HFF-Myc (cell line): ENCODE measurements around the gene PMIS2.

Experiments
- DNase-seq: peaks from one replicate; pipeline ENCODE4 v3.0.0-alpha.2; 2011; ENCODE audit warnings: low read depth; ENCODE audit errors: extremely low read depth
- H3K4me3 ChIP-seq: replicated peaks from 2 replicates; pipeline ENCODE4 v1.5.1; 2011; ENCODE audit warnings: low read depth, mild to moderate bottlenecking, control low read depth, low read length
- TF ChIP-seq, protein P1 (sequence below): IDR thresholded peaks from 2 replicates; pipeline ENCODE4 v1.5.1; 2012; ENCODE audit warnings: mild to moderate bottlenecking, low read depth, low read length, control low read depth; ENCODE audit errors: missing control alignments

Gene PMIS2

DNA sequence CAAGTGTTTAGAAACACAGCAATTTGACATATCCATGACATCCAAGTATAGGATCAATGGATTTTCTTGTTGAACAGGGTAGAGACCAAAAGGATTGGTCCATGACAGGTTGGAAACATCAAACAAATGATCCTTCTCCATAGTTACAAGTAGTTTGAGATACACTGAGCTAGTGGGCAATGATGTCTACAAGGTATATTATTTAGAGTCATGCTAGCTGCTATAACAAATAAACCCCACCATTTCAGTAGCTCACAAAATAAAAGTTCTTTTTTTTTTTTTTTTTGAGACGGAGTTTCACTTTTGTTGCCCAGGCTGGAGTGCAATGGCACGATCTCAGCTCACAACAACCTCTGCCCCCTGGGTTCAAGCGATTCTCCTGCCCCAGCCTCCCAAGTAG lies 21.7 kb downstream of the PMIS2 start:
- TF ChIP-seq, protein P1, sequence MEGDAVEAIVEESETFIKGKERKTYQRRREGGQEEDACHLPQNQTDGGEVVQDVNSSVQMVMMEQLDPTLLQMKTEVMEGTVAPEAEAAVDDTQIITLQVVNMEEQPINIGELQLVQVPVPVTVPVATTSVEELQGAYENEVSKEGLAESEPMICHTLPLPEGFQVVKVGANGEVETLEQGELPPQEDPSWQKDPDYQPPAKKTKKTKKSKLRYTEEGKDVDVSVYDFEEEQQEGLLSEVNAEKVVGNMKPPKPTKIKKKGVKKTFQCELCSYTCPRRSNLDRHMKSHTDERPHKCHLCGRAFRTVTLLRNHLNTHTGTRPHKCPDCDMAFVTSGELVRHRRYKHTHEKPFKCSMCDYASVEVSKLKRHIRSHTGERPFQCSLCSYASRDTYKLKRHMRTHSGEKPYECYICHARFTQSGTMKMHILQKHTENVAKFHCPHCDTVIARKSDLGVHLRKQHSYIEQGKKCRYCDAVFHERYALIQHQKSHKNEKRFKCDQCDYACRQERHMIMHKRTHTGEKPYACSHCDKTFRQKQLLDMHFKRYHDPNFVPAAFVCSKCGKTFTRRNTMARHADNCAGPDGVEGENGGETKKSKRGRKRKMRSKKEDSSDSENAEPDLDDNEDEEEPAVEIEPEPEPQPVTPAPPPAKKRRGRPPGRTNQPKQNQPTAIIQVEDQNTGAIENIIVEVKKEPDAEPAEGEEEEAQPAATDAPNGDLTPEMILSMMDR: no peak
- H3K4me3 ChIP-seq: no peak overlapping the region
- no peak for DNase-seq

DNA sequence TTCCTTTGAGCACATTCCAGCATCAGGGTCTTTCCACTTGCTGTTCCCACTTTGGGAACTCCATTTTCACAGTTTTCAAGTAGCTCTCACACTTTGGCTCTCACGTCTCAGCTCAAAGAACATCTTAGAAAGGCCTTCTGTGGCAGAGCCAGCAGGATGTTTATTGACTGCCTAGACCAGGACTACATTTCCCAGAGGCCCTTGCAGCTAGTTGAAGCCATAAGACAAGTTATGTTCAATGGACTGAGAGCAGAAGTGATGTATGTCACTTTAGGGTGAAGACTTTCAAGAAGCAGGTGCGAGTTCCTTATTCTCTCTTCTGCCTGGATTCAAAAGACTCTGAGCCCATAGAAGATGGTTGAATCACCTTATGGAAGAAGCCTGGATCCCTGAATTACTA lies 22.3 kb downstream of the PMIS2 start:
- TF ChIP-seq, protein P1: no peak
- H3K4me3 ChIP-seq: no peak overlapping the region
- no peak for DNase-seq

DNA sequence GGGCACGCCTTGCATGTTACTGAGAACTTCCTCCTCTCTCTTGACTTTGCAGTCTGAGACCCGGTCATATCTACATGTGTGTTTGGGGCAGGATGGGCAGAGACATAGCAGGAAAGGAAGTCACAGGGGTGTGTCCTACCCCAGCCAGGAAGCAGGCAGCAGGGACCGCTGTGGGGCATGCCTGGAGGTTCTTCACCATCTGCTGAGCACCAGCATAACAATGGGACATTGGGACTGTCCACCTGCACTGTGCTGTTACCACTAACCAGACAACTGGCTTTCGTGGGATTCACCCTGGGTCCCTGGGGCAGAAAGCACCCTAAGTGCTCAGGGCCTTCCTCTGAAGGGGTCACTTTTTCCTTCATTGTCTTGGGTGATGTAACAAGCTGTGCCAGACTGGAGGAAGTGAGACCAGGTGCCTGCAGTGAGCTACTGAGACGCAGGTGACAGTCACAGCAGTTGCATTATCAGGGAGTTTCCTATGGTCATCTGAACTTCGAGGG lies 23.9 kb downstream of the PMIS2 start:
- no peak for DNase-seq
- TF ChIP-seq, protein P1: no peak
- H3K4me3 ChIP-seq: no peak overlapping the region

DNA sequence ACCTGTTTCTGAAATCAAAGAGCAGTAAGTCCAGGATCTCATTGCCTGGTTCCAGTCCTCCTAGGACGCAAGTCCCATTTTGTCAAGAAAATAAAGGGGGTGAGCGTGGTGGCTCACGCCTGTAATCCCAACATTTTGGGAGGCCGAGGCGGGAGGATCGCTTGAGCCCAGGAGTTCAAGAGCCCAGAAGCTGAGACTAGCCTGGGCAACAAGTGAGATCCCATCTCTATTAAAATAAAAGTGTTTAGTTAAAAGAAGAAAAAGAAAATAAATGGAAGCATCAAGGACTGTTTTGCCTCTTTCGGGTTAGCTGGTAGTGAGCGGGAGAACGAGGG lies 26.2 kb downstream of the PMIS2 start:
- TF ChIP-seq, protein P1: no peak
- DNase-seq: no peak
- peak overlapping the region; percentile 73 for H3K4me3 ChIP-seq

DNA sequence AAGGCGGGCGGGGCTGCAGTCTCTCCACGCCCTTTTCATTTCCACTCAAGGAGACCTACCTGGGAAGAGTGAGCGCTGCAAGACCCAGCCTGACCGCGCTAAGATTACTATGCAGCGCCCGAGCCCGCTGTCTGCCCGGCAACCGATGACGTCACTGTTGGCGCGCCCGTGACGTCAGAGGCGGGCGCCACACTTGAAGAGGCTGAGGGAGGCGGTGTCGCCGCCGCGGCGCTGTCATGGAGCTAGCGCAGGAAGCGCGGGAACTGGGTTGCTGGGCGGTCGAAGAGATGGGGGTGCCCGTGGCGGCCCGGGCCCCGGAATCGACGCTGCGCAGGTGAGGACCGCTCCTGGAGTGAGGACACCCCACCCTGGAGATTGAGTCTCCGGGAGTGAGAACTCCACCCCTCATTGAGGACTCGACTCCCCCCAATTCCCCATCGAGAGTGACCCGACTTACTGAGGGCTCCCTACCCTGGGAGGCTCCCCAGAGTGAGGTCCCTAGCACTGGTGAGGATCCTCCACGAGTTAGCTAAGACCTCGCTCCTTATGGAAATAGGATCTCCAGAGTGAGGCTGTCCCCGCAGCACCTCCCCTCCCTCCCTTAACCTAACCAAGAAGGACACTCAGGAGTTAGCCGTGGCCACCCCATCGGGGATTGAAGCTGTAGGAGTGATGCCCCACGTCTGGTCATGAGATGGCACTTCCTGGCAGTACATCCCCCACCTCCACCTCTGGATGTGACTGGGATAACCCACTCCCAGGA lies 26.8 kb downstream of the PMIS2 start, which contains the start of gene HAUS5:
HAUS5 (plus strand) TSS at position 177 of the 763 bp plus-strand sequence; CDS start at position 237, 60 bp downstream.
- peak within 1 kb of the TSS; percentile 73 for H3K4me3 ChIP-seq
- DNase-seq: peak; percentile 68
- TF ChIP-seq, protein P1: no peak

DNA sequence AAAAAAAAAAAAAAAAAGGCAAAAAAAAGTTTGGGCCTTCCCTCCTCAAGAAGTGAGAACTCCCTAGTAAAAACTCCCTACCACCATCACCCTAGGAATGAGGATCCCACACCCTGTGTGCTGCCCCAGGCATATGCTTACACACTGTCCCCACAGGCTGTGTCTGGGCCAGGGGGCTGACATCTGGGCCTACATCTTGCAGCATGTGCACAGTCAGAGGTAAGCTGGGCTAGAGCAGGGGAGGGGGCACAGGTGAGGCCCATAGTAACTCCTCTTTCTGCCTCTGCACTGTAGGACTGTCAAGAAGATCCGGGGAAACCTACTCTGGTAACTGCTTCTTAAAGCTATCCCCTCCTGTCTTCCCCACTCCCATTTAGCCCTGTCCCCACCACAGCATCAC lies 27.6 kb downstream of the PMIS2 start:
- peak overlapping the region; percentile 73 for H3K4me3 ChIP-seq
- no peak for DNase-seq

More for the DNA sequence above, 27.6 kb downstream of the PMIS2 start:
- TF ChIP-seq, protein P1: no peak
